HG03342 (cell line): ENCODE results near the gene CAPN12.

ENCODE experiments used
- ATAC-seq: cut with Tn5 transposase; IDR thresholded peaks from one replicate; pipeline ENCODE4 v1.9.1; 2021; ENCODE audit warnings: mild to moderate bottlenecking, moderate library complexity; ENCODE audit not compliant: unreplicated experiment

Gene CAPN12

DNA sequence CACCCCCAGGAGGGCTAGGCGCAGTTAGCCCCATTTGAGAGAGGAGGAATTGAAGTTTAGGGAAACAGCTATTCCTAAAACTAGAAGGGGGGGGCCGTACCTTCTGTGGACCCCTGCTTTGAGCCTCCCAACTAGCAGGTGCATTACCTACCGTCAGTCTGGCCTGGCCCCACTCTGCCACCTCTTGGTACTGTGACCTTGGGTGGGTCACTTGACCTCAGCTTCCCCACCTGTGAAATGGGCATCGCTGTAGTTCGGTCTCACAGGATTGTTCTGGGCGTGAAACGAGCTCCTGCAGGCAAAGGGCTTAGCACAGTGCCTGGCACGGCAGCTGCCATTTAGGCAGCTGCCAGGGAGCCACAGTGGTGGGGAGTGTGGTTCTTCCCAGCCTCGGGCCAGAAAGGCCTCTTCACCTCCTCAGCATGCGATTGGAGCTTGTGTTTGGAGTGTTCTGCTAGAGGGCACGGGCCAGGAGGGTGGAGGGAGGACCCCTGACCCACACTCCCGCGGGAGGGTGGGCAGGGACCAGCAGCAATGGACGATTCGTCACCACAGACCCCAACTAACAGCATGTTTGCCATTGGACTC is 32.0 kb downstream of the CAPN12 start:
- no peak for ATAC-seq

GRCh38 chr19:38711726-38712153 is 32.5 kb downstream of the CAPN12 start:
- ATAC-seq: no peak

- ATAC-seq: no peak
These were observed 33.1 kb downstream of the CAPN12 start for GRCh38 chr19:38710928-38711725.

DNA sequence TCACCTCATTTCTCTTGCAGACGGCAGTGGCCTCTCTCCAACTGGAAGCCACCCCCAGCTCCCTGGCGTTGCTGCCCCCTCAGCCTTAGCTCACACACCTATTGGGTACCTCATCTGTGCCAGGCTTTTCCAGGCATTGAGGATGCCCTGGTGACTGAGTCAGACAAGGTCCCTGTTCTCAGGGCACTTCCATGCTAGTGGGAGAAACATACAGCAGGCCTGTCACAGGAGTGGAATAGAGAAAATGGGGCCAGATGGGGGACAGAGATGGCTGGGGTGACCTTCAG is 33.9 kb downstream of the CAPN12 start:
- no peak for ATAC-seq

DNA sequence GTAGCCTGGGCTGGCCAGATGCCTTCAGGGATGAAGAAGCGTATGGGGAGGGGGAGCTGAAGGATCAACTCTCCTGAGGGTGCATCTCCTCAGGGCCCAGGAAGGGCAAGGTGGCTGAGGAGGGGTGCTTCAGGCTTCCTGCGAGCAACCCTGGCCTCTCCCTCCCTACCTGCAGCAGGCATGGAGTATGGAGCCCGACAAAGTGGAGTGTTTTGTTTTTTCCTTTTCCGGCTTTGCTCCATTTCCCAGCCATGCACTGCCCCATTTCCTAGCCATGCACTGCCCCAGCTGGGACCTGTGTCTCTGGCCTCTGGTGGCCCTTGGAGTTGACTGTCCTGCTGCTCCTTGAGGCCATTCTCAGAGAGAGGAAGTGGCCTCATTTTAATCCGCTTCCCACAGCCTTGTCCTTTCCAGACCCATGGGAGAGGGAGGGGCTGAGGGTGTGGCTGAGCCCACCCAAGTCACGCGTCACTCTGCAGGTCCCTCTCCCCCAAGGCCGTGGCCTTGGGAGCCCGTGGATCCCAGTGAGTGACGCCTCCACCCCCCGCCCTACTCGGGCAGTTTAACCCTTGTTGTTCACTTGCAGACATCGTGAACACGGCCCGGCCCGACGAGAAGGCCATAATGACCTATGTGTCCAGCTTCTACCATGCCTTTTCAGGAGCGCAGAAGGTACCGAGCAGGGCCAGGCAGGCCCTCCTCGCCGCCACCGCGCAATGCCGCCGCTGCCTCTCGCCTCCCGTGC is 34.4 kb downstream of the CAPN12 start:
- no peak for ATAC-seq

DNA sequence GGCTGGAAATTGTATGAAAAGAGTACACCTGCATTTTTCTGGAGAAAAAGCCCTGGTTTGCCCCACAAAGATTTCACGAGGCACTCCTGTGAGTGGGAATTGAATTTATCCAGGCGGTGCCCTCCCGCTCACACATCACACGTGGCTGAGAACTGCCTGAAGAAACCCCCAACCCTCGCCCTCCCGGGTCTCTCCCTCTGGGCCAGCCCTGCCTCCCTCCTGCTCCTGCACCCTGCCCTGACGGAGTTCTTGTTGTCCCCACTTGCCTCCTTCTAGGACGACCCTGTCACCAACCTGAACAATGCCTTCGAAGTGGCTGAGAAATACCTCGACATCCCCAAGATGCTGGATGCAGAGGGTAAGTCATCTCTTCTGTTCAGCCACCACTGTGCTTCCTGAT is 35.2 kb downstream of the CAPN12 start:
- ATAC-seq: no peak

- no peak for ATAC-seq
These were observed 35.8 kb downstream of the CAPN12 start for GRCh38 chr19:38708413-38709024.

GRCh38 chr19:38707512-38708114 is 36.7 kb downstream of the CAPN12 start:
- no peak for ATAC-seq

GRCh38 chr19:38706792-38707511 is 37.3 kb downstream of the CAPN12 start:
- ATAC-seq: no peak

DNA sequence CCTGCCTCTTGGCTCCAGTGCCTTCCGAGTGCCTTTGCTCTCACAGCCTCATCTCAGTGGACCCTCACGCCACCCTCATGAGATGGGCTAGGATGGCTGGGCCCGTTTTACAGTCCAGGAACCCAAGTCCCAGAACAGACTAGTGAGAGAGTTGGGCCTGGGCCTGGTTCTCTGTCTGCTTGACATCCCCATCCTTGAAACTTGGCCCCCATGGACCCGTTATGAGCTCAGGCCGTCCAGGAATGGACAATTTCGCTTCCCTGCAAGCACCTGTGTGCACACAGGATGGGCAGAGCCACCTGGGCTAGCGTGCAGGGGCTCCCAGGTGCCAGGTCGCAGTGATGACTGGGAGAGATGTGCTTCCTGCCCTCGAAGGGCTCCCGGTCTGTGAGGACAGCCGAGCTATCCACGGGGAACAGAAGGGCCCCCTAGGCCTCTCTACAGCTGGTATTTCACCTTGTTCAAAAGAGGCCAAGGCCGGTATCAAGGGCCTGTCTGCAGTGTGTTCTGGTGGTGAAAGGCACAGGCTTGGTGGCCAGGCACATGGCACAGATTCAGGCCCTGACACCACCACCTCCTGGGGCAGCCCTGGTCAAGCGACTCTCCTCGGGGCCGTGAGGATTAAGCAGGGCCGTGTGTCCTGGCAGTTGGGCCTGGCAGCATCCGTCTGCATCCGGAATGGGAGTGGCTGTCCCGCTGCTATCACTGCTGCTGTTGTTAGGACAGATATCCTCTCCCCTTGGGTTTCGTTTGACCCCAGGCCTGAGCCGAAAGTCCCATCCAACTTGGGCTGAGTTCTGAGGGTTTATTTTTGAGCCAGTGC is 38.9 kb downstream of the CAPN12 start:
- ATAC-seq: no peak

DNA sequence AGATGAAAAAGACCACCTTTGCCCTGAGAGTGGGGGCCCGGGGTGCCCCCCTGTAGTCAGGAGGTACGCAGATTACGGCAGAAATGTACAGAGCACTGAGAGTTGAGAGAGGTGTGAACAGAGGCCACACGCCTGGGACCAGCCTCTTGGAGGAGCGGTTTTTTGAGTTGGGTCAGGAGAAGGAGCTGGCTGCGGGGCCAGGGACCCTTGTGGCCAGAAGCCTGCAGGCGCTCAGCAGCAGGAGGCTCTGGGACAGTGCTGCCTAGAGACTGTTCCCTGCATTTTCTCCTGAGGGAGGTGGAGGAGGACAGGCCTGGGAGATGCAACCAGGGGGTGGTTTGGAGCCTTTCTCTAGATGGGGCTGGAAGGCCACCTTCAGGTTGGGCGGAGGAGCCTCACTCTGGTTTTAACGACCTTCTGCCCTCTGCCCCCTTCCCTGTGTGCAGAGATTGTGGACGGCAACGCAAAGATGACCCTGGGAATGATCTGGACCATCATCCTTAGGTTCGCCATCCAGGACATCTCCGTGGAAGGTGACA is 39.7 kb downstream of the CAPN12 start:
- no peak for ATAC-seq

- no peak for ATAC-seq
These were observed 40.8 kb downstream of the CAPN12 start for GRCh38 chr19:38703509-38703908.

GRCh38 chr19:38702278-38702677 is 42.0 kb downstream of the CAPN12 start:
- ATAC-seq: no peak

DNA sequence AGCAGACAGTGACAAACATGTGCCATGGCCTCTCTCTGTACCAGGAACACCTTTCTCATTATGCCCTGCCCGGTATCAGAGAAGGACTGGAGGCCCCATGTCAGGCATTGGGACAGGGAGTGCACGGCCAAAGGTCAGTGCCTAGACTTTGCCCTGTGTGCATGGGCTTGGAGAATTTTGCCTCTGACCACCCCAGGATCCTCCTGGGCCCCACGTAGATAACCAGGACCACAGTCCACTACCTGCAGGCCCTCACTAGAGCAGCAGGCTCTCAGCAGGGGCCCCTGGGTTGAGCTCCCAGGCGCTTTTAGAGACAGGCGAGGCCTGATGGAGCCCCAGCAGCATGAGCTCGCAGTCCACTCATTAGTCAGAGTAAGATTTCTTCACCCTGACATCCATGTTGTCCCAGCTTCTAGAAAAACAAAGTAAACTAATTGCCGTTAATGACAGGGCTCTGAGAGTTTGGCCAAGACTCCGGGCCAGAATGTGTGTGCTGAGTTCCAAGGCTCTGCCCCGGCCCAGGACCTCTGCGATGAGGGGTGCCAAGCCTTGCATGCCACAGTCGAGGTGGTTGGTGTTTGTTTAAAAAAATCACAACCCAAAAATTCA is 42.7 kb downstream of the CAPN12 start:
- ATAC-seq: no peak

DNA sequence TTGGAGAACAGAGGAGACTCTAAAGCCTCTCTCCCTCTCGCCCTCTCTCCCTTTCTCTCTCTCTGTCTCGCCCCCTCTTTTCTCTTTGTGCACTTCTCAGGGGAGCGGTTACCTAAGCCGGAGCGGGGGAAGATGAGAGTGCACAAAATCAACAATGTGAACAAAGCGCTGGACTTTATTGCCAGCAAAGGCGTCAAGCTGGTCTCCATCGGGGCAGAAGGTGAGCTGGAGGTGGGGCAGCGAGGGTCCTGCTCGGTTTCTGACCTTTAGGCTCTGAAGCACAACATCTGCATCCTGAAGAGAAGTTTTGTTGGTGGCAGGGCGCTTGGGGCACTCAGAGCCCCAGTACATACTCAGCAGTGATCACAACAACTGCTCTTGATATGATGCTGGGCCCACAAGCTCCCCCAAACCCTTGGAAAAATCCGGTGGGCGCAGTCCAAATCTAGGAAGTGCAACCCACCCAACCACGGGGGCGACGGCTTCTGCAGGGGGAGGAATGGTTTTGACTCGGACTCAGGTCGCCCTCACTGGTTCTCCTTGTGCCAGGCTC is 43.3 kb downstream of the CAPN12 start:
- ATAC-seq: no peak

DNA sequence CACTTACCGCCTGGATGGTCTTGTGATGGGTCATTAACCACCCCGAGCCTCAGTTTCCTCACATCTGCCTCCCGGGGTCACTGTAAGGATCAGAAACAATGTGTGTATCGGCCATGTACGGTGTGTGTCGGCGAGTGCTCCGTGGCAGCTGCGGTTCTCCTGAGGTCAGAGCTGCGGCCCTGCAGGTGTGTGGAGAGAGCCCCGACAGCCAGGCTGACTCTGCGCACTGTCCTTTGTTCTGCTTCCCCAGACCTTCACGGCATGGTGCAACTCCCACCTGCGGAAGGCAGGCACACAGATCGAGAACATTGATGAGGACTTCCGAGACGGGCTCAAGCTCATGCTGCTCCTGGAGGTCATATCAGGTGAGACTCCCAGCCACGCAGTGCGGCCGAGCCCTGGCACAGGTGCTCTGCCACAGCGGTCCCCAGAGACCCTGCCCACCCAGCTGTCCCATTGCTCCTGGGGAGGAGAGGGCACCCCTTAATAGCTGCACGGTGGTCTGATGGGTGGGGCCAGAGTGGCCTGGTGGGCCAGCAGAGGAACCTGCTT is 43.8 kb downstream of the CAPN12 start:
- ATAC-seq: no peak

DNA sequence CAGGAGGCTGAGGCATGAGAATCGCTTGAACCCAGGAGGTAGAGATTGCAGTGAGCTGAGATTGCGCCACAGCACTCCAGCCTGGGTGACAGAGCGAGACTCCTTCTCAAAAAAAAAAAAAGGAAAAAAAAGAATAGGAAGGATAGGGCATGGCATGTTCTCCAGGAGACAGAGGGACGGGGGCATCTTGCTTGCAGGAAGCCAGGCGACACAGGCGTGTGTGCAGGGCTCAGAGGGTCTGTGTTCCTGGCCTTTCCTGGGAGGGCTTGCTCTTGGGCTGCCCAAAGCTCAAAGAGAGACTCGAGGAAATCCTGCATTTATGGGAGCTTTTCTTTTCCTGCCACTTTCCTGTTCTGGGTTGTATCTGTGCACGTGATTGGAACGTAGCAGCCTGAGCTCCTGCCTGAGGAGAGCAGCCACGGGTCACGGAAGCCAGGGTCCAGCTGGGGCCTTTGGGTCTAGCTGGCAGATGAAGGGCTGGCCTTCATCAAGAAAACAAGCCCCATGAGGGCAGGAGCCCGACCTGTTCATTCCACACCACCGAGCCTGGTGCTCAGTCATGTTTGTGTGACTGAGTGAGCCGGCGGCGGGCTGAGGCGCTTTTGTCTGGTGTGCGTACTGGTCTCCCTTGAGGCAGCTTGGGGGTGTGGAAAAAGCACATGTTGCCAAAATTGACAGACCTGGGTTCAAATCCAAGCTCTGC is 44.5 kb downstream of the CAPN12 start:
- ATAC-seq: no peak

DNA sequence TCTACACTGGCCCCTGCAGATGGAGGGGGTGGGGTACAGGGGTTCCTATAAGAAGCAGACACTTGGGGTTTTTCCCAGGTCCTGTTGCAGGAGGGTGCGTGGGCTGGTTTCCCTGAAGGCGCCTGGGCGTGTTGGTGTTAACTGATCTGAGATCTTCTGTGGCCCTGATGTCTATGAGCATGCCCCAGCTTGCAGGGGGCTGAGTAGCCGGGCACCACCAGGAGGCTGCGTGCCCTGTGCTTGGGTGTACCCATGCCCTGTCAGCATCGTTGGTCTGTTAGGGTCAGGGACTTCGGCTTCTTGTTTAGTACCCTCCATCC is 45.3 kb downstream of the CAPN12 start:
- no peak for ATAC-seq
